ENCODE measurements around the gene NLGN1.

NLGN1 gene

GRCh38 chr3:173755161-173755560 lies 357.6 kb downstream of the NLGN1 start:
- TF ChIP-seq FOXP2 (optimal IDR thresholded peaks at IDR 0.05; ENCODE audit: borderline replicate concordance, extremely low read depth, extremely low read length, insufficient read depth) (no peak), TAF1 (IDR thresholded peaks at IDR 0.05; ENCODE audit: borderline replicate concordance, insufficient read depth, low read length) (no peak), SIN3A (IDR thresholded peaks at IDR 0.05; ENCODE audit: borderline replicate concordance, insufficient read depth, low read length) (no peak), POLR2AphosphoS5 (IDR thresholded peaks at IDR 0.05; ENCODE audit: low read depth, low read length) (no peak), REST (IDR thresholded peaks at IDR 0.05; ENCODE audit: insufficient read depth in 1 of 2, low read depth in 2 of 2, low read length in 2 of 2) (no peak)

GRCh38 chr3:173761161-173761560 lies 363.6 kb downstream of the NLGN1 start:
- TF ChIP-seq SIN3A (IDR thresholded peaks at IDR 0.05; ENCODE audit: borderline replicate concordance, insufficient read depth, low read length) (no peak), TAF1 (IDR thresholded peaks at IDR 0.05; ENCODE audit: borderline replicate concordance, insufficient read depth, low read length) (no peak), POLR2AphosphoS5 (IDR thresholded peaks at IDR 0.05; ENCODE audit: low read depth, low read length) (no peak), REST (IDR thresholded peaks at IDR 0.05; ENCODE audit: insufficient read depth in 1 of 2, low read depth in 2 of 2, low read length in 2 of 2) (no peak), FOXP2 (optimal IDR thresholded peaks at IDR 0.05; ENCODE audit: borderline replicate concordance, extremely low read depth, extremely low read length, insufficient read depth) (no peak)

- no peak for TF ChIP-seq REST (IDR thresholded peaks at IDR 0.05; ENCODE audit: insufficient read depth in 1 of 2, low read depth in 2 of 2, low read length in 2 of 2)
- no peak for TF ChIP-seq POLR2AphosphoS5 (IDR thresholded peaks at IDR 0.05; ENCODE audit: low read depth, low read length)
Measured at GRCh38 chr3:173762501-173762900, 365.0 kb downstream of the NLGN1 start.

- TF ChIP-seq TAF1 (IDR thresholded peaks at IDR 0.05; ENCODE audit: borderline replicate concordance, insufficient read depth, low read length) (no peak), SIN3A (IDR thresholded peaks at IDR 0.05; ENCODE audit: borderline replicate concordance, insufficient read depth, low read length) (no peak), FOXP2 (optimal IDR thresholded peaks at IDR 0.05; ENCODE audit: borderline replicate concordance, extremely low read depth, extremely low read length, insufficient read depth) (no peak), POLR2AphosphoS5 (IDR thresholded peaks at IDR 0.05; ENCODE audit: low read depth, low read length) (no peak), REST (IDR thresholded peaks at IDR 0.05; ENCODE audit: insufficient read depth in 1 of 2, low read depth in 2 of 2, low read length in 2 of 2) (no peak)
Measured at GRCh38 chr3:173770011-173770410, 372.5 kb downstream of the NLGN1 start.

- TF ChIP-seq FOXP2 (optimal IDR thresholded peaks at IDR 0.05; ENCODE audit: borderline replicate concordance, extremely low read depth, extremely low read length, insufficient read depth) (no peak), REST (IDR thresholded peaks at IDR 0.05; ENCODE audit: insufficient read depth in 1 of 2, low read depth in 2 of 2, low read length in 2 of 2) (no peak), TAF1 (IDR thresholded peaks at IDR 0.05; ENCODE audit: borderline replicate concordance, insufficient read depth, low read length) (no peak), POLR2AphosphoS5 (IDR thresholded peaks at IDR 0.05; ENCODE audit: low read depth, low read length) (no peak), SIN3A (IDR thresholded peaks at IDR 0.05; ENCODE audit: borderline replicate concordance, insufficient read depth, low read length) (no peak)
Measured at GRCh38 chr3:173770796-173771573, 373.4 kb downstream of the NLGN1 start.
